ENCODE measurements around the gene COQ5. TPM values are rescaled to one million over a fixed set of nuclear protein-coding genes. Genes with fewer than 3 reads are reported as not detected.

COQ5 gene
- polyA plus RNA-seq, 1 donor (not counting 4 experiments of a cell fraction or from before 2014, with no cell fraction given): 38.7 TPM

DNA sequence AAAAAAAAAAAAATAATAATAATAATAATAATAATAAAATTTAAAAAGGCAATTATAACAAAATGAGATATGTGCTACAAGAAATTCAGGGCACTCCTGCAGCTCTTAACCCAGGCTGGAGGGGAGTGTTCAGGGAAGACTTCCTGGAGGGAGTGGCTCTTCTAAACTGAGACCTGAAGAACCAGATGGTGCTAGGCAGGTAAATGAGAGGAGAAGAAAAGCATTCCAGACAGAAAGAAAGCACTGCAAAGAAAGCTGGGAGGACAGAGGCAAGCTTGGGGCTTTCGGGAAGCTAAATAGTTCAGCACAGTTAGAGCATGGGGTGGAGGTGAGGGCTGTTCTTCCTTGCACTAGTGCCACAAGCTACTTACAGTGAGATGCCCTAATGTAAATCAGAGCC lies 49.5 kb downstream of the COQ5 start:
- Histone ChIP-seq H3K4me1 (ENCODE audit: control insufficient read depth, extremely low read depth, insufficient read depth, low read length) (peaks cover 8% of the 10 kb centered on the region), H3K27ac (ENCODE audit: control insufficient read depth, insufficient read depth, low read length) (no peak overlapping the region), H3K79me2 (ENCODE audit: control insufficient read depth, insufficient read depth, low read length) (peaks cover 2% of the 10 kb centered on the region), H3K9me3 (ENCODE audit: control insufficient read depth, low read depth, low read length) (no peaks in the 10 kb centered on the region), H3K9me1 (ENCODE audit: control insufficient read depth, extremely low read depth, insufficient read depth, low read length) (no peaks in the 10 kb centered on the region), H3K4me2 (ENCODE audit: control insufficient read depth, extremely low read depth, insufficient read depth, low read depth, low read length) (no peak overlapping the region), H3K9ac (ENCODE audit: control insufficient read depth, extremely low read depth, insufficient read depth, low read length) (no peak overlapping the region), H3K36me3 (ENCODE audit: control insufficient read depth in 2 of 2, extremely low read depth in 1 of 2, insufficient read depth in 2 of 2, low read length in 2 of 2) (no peaks in the 10 kb centered on the region), H3K27me3 (ENCODE audit: control insufficient read depth, extremely low read depth, insufficient read depth, low read length) (no peaks in the 10 kb centered on the region), H2AFZ (ENCODE audit: control insufficient read depth, low read length) (no peak overlapping the region), H3K4me3 (ENCODE audit: control insufficient read depth in 2 of 3, extremely low read depth in 1 of 3, insufficient read depth in 2 of 3, low read depth in 1 of 3, low read length in 3 of 3) (no peak overlapping the region), H4K20me1 (ENCODE audit: control insufficient read depth, extremely low read depth, insufficient read depth, low read length) (no peaks in the 10 kb centered on the region)
- TF ChIP-seq EZH2 (IDR thresholded peaks at IDR 0.05; ENCODE audit: low read length): no peak
- TF ChIP-seq, protein P1, sequence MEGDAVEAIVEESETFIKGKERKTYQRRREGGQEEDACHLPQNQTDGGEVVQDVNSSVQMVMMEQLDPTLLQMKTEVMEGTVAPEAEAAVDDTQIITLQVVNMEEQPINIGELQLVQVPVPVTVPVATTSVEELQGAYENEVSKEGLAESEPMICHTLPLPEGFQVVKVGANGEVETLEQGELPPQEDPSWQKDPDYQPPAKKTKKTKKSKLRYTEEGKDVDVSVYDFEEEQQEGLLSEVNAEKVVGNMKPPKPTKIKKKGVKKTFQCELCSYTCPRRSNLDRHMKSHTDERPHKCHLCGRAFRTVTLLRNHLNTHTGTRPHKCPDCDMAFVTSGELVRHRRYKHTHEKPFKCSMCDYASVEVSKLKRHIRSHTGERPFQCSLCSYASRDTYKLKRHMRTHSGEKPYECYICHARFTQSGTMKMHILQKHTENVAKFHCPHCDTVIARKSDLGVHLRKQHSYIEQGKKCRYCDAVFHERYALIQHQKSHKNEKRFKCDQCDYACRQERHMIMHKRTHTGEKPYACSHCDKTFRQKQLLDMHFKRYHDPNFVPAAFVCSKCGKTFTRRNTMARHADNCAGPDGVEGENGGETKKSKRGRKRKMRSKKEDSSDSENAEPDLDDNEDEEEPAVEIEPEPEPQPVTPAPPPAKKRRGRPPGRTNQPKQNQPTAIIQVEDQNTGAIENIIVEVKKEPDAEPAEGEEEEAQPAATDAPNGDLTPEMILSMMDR (optimal IDR thresholded peaks at IDR 0.05 in 1 of 3, IDR thresholded peaks at IDR 0.05 in 1 of 3, conservative IDR thresholded peaks at IDR 0.05 in 1 of 3; ENCODE audit: extremely low read depth in 1 of 3, insufficient read depth in 2 of 3, low read length in 3 of 3): no peak
- DNase-seq (ENCODE audit: low read depth, low spot score) (no peak), FAIRE-seq (no peak)
- dilution Hi-C loops (cut with MboI; ENCODE audit: extremely low pct_ligation_motif_present, low sequenced_read_pairs): no loop called here

DNA sequence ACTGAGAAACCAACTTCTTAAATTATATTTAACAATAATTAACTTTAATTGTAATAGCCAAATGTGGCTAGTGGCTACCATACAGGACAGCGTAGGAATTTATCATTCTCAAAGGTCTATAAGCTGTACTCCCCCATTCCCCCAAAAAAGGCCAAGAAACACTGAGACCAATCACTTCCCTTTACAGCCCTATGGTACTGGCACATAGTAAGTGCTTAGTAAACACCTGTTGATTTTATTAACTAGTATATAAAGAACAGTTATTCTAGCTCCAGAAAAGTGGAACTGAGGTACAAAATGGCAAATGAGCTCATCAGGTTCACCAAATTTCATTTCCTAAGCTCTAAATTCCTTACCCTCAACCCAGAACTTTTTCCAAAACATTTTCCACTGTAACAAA lies 53.3 kb downstream of the COQ5 start:
- H3K9me3 ChIP-seq (ENCODE audit: control insufficient read depth, low read depth, low read length): no peaks in the 10 kb centered on the region
- DNase-seq (ENCODE audit: low read depth, low spot score) (no peak), FAIRE-seq (no peak)
- no peak overlapping the region for H3K4me3 ChIP-seq (ENCODE audit: control insufficient read depth in 2 of 3, extremely low read depth in 1 of 3, insufficient read depth in 2 of 3, low read depth in 1 of 3, low read length in 3 of 3)
- dilution Hi-C loops (cut with MboI; ENCODE audit: extremely low pct_ligation_motif_present, low sequenced_read_pairs): no loop called here
- no peaks in the 10 kb centered on the region for H4K20me1 ChIP-seq (ENCODE audit: control insufficient read depth, extremely low read depth, insufficient read depth, low read length)
- no peaks in the 10 kb centered on the region for H3K36me3 ChIP-seq (ENCODE audit: control insufficient read depth in 2 of 2, extremely low read depth in 1 of 2, insufficient read depth in 2 of 2, low read length in 2 of 2)
- no peaks in the 10 kb centered on the region for H3K27me3 ChIP-seq (ENCODE audit: control insufficient read depth, extremely low read depth, insufficient read depth, low read length)
- no peaks in the 10 kb centered on the region for H3K9me1 ChIP-seq (ENCODE audit: control insufficient read depth, extremely low read depth, insufficient read depth, low read length)
- H3K27ac ChIP-seq (ENCODE audit: control insufficient read depth, insufficient read depth, low read length): no peak overlapping the region
- TF ChIP-seq EZH2 (IDR thresholded peaks at IDR 0.05; ENCODE audit: low read length): no peak
- TF ChIP-seq, protein P1 (optimal IDR thresholded peaks at IDR 0.05 in 1 of 3, IDR thresholded peaks at IDR 0.05 in 1 of 3, conservative IDR thresholded peaks at IDR 0.05 in 1 of 3; ENCODE audit: extremely low read depth in 1 of 3, insufficient read depth in 2 of 3, low read length in 3 of 3): no peak
- peaks cover 12% of the 10 kb centered on the region for H3K79me2 ChIP-seq (ENCODE audit: control insufficient read depth, insufficient read depth, low read length)
- H3K4me2 ChIP-seq (ENCODE audit: control insufficient read depth, extremely low read depth, insufficient read depth, low read depth, low read length): no peak overlapping the region
- H3K9ac ChIP-seq (ENCODE audit: control insufficient read depth, extremely low read depth, insufficient read depth, low read length): no peak overlapping the region
- peaks cover 21% of the 10 kb centered on the region for H3K4me1 ChIP-seq (ENCODE audit: control insufficient read depth, extremely low read depth, insufficient read depth, low read length)
- H2AFZ ChIP-seq (ENCODE audit: control insufficient read depth, low read length): no peak overlapping the region
